Thyroid gland (tissue), 4 donors: Measurements from ENCODE around the gene TNK1.

Experiments used
- POLR2A ChIP-seq, 2 donors: fragments of 450-650 bp; IDR thresholded peaks; one replicate each; pipeline ENCODE4 v1.6.1; 2017; ENCODE audit warnings: antibody characterized with exemption in 2 of 2, mild to moderate bottlenecking in 2 of 2, moderate library complexity in 1 of 2
- TF ChIP-seq, protein P1 (sequence below), 6 experiments: fragments of 200-600 bp in 3 of 6; fragments of 450-650 bp in 3 of 6; sonication (generic) in 3 of 6; IDR thresholded peaks; one replicate each; pipeline ENCODE4 v1.5.1; 2016 to 2019; ENCODE audit warnings: antibody characterized with exemption in 6 of 6, mild to moderate bottlenecking in 2 of 6, inconsistent platforms in 1 of 6, moderate library complexity in 1 of 6

GRCh38 chr17:7341842-7342241 is 39.0 kb upstream of the TNK1 start:
- TF ChIP-seq POLR2A (IDR thresholded peaks at IDR 0.05): no peak
- TF ChIP-seq, protein P1, sequence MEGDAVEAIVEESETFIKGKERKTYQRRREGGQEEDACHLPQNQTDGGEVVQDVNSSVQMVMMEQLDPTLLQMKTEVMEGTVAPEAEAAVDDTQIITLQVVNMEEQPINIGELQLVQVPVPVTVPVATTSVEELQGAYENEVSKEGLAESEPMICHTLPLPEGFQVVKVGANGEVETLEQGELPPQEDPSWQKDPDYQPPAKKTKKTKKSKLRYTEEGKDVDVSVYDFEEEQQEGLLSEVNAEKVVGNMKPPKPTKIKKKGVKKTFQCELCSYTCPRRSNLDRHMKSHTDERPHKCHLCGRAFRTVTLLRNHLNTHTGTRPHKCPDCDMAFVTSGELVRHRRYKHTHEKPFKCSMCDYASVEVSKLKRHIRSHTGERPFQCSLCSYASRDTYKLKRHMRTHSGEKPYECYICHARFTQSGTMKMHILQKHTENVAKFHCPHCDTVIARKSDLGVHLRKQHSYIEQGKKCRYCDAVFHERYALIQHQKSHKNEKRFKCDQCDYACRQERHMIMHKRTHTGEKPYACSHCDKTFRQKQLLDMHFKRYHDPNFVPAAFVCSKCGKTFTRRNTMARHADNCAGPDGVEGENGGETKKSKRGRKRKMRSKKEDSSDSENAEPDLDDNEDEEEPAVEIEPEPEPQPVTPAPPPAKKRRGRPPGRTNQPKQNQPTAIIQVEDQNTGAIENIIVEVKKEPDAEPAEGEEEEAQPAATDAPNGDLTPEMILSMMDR (IDR thresholded peaks at IDR 0.05): no peak
